ENCODE measurements around the gene ZIM2. TPM values are rescaled to one million over a fixed set of nuclear protein-coding genes. Genes with fewer than 3 reads are reported as not detected.

ZIM2 gene
- total RNA-seq, 2 donors from 2014 or later, result 1.6 TPM; not detected in 1

GRCh38 chr19:56819166-56819565 lies 21.4 kb downstream of the ZIM2 start:
- Histone ChIP-seq H3K9me3 (no peaks in the 10 kb centered on the region), H3K4me3 (no peak overlapping the region), H3K27ac (no peak overlapping the region), H3K4me1 (no peaks in the 10 kb centered on the region), H3K36me3 (replicated peaks in 1 of 2; ENCODE audit: insufficient read depth in 1 of 2, low read depth in 2 of 2) (no peaks in the 10 kb centered on the region), H3K27me3 (no peaks in the 10 kb centered on the region)
- no peak for DNase-seq
- TF ChIP-seq CTCF (IDR thresholded peaks at IDR 0.05) (no peak), POLR2A (IDR thresholded peaks at IDR 0.05) (no peak)
- 69 to 88% methylated on average over 2 of the region's 2 CpGs for WGBS, 2 donors
- intact Hi-C loops (cut with DNase I), result no loop called here
- no peak for ATAC-seq

DNA sequence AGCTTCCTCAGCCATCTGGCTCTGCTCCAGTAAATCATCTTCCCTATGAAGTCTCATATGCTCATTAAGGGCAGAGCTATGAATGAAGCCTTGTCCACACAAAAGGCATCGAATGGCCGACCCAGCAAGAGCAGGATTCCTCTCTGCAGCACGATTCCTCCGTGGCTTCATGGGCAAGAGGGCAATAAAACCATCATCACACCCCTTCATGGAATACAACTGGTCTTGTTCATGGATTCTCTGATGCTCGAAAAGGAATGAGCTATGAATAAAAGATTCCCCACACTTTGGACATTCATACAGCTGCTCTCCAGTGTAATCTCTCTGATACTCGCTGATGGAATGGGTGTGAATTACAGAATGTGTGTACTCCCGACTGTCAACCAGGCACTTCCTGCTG lies 25.9 kb downstream of the ZIM2 start:
- Histone ChIP-seq H3K27ac (no peak overlapping the region), H3K4me1 (no peaks in the 10 kb centered on the region), H3K36me3 (replicated peaks in 1 of 2; ENCODE audit: insufficient read depth in 1 of 2, low read depth in 2 of 2) (no peaks in the 10 kb centered on the region), H3K4me3 (no peak overlapping the region), H3K9me3 (no peaks in the 10 kb centered on the region), H3K27me3 (no peaks in the 10 kb centered on the region)
- DNase-seq, result no peak
- TF ChIP-seq POLR2A (IDR thresholded peaks at IDR 0.05), result no peak
- TF ChIP-seq CTCF (IDR thresholded peaks at IDR 0.05), result no peak
- 73 to 85% methylated on average over 6 to 7 of the region's 7 CpGs for WGBS, 2 donors
- ATAC-seq, result no peak
- intact Hi-C loops (cut with DNase I), result no loop called here

- Histone ChIP-seq H3K9me3 (no peaks in the 10 kb centered on the region), H3K27me3 (no peaks in the 10 kb centered on the region), H3K27ac (no peak overlapping the region), H3K4me3 (no peak overlapping the region), H3K4me1 (no peaks in the 10 kb centered on the region), H3K36me3 (replicated peaks in 1 of 2; ENCODE audit: insufficient read depth in 1 of 2, low read depth in 2 of 2) (no peaks in the 10 kb centered on the region)
- DNase-seq, result no peak
- TF ChIP-seq CTCF (IDR thresholded peaks at IDR 0.05) (no peak), POLR2A (IDR thresholded peaks at IDR 0.05) (no peak)
- intact Hi-C loops (cut with DNase I), result no loop called here
- ATAC-seq, result no peak
- 87 to 88% methylated on average over 5 of the region's 5 CpGs for WGBS, 2 donors
Measured at GRCh38 chr19:56813531-56813930, 27.0 kb downstream of the ZIM2 start.

DNA sequence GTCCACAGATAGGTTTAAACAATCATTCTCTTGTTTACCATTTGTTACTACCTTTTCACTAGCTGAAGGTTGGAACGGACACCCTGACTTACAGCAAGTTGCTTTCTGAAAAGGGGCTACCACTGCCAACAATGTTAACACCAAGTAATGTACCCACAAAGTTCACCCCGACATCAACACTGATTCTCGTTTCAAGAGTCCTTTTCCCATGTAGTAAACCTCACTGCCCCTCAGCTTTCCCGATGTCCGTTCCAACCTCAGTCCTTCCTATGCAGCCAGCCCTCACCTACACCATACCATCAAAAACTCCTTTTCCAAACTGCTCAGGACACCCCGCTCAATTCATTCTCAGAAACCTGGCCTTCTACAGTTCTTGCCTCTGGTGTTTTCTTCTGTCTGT lies 29.0 kb downstream of the ZIM2 start:
- TF ChIP-seq POLR2A (IDR thresholded peaks at IDR 0.05) (no peak), CTCF (IDR thresholded peaks at IDR 0.05) (no peak)

GRCh38 chr19:56810260-56810659 lies 30.3 kb downstream of the ZIM2 start:
- ATAC-seq, result no peak
- WGBS, 2 donors, result 83 to 88% methylated on average over 1 of the region's 1 CpG

More for the DNA sequence above, 29.0 kb downstream of the ZIM2 start:
- intact Hi-C loops (cut with DNase I), result no loop called here
- Histone ChIP-seq H3K9me3 (peaks cover 0 to 6% (median 0%) of the 10 kb centered on the region in 3 donors), H3K4me1 (no peaks in the 10 kb centered on the region), H3K4me3 (no peak overlapping the region), H3K27ac (no peak overlapping the region), H3K27me3 (no peaks in the 10 kb centered on the region), H3K36me3 (replicated peaks in 1 of 2; ENCODE audit: insufficient read depth in 1 of 2, low read depth in 2 of 2) (no peaks in the 10 kb centered on the region)
- ATAC-seq, result no peak
- no peak for DNase-seq
- WGBS, 2 donors, result 74 to 78% methylated on average over 6 of the region's 6 CpGs

More at GRCh38 chr19:56810260-56810659, 30.3 kb downstream of the ZIM2 start:
- H3K9me3 ChIP-seq, result peaks cover 0 to 11% (median 0%) of the 10 kb centered on the region in 3 donors
- H3K4me1 ChIP-seq, result no peaks in the 10 kb centered on the region
- no peak overlapping the region for H3K27ac ChIP-seq
- no peak overlapping the region for H3K4me3 ChIP-seq
- DNase-seq, result no peak
- no peaks in the 10 kb centered on the region for H3K36me3 ChIP-seq (replicated peaks in 1 of 2; ENCODE audit: insufficient read depth in 1 of 2, low read depth in 2 of 2)
- TF ChIP-seq CTCF (IDR thresholded peaks at IDR 0.05) (no peak), POLR2A (IDR thresholded peaks at IDR 0.05) (no peak)
- intact Hi-C loops (cut with DNase I), result no loop called here
- no peaks in the 10 kb centered on the region for H3K27me3 ChIP-seq
